T-helper 2 cell (primary cell): Measurements from ENCODE around the gene IGLL1.
A peak's percentile ranks its signal among the peaks of the same experiment; 100 is the strongest.
"Not testable (repeated sequence)": the region's sequence is repeated elsewhere in the genome, so short reads cannot be mapped to it uniquely, and the experiment has no call there.

Experiments
- DNase-seq, 5 experiments: peaks; one replicate each; pipeline versions ENCODE4 v3.0.0 to v3.0.0-alpha.2; 2012 to 2022
- total RNA-seq, 2 donors: gene quantifications; one replicate each; lab custom pipeline; 2026; lab: John Stamatoyannopoulos, UW

Gene IGLL1
- total RNA-seq, result 0 to 0.13 reads per million in 2 donors

GRCh38 chr22:23579870-23580575 lies at the start of gene IGLL1:
IGLL1 (minus strand) TSS chr22:23580290; CDS start chr22:23580190, 100 bp downstream.
- no peak for DNase-seq

DNA sequence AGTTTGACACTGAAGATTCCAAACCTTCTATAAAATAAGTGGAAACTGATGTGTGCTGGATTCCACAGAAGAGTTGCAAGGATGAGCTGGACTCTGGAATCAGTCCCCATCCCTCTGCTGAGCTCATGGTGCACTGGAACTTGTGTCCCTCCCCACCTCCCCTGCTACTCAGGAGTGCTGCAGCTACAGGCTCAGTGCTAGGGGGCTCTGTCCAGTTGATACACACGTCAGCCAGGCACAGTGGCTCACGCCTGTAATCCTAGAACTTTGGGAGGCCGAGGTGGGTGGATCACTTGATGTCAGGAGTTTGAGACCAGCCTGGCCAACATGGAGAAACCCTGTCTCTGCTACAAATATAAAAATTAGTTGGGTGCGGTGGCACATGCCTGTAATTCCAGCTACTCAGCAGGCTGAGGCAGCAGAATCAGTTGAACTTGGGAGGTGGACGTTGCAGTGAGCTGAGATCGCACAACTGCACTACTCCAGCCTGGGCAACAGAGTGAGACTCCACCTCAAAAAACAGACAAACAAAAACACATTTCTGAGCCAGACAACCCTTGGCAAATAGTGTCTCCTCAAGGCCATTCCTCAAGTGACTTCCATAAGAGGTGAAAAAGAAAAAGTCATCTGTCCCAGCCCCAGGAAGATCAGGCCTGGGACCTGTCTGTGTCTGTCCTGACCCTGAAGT lies 48.1 kb upstream of the IGLL1 start:
- not testable (repeated sequence) for DNase-seq

- peak in 4 of 5 experiments; percentile 24 to 72 (median 46) for DNase-seq
Measured at GRCh38 chr22:23627401-23628055, 47.4 kb upstream of the IGLL1 start.

DNA sequence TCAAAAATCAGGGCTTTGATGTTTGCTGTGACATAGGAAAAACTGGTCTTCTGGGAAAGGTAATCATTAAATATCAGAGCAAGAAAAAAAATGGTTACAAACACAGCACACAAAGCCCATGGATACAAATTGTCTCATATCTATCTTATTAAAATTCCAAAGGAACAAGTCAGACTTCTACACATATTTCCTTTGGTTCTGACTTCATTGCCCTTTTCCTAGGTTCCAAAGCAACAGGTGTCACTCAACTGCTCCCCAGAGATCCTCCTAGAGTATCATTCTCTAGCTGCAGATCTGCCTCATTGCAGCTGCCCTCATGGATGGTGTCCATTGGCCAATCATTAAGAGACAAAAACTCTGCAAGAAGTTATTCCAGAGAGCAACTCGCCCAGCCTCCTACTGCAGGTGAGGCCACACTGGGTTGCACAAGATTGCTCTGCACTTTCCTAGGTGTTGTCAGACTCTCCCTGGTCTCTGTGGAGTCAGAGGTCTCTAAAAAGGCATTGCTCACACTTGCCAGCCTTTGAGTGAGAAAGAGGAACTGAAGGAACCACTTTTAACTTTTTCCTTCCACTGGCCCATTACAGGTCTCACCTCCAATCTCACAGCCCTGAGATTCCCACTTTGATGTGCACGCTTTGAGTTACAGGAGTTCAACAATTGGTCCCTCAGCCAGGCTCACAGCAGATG lies 46.3 kb upstream of the IGLL1 start:
- DNase-seq, result no peak

DNA sequence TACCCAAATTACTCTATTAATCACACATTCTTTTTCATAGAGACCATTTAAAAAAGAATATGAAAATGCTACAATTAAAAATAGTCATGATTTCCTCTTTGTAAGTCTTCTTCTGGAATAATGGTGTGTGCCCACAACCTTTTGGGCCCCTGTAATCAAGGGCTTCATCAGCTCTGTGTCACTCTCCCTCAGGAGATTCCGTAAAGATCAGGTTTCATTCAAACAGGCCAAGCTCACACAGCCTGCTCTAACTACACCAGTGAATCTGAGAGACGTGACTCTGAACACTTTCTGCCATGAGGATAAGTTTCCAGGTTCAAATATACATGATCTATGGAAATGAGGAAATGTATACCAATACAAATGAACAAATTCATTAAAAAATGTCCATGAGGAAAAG lies 42.5 kb upstream of the IGLL1 start:
- no peak for DNase-seq

DNA sequence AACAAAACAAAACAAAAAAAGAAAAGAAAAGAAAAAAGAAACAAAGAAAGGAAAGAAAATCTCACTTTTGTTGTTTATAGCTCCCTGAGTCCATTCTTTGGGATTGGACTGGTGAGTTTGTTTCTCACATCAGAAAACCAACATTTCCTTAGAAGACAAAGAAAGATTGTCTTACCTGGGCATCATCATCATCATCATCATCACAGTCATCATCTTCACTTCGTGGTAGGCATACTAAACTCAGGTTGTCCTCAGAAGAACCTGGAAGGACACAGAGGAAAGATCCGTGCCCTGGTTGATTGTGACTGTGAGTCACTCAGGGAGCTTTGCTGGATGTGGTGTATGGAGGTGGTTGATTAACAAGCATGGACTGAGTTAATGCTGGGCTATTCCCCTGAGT lies 41.8 kb upstream of the IGLL1 start:
- DNase-seq, result not testable (repeated sequence)

DNA sequence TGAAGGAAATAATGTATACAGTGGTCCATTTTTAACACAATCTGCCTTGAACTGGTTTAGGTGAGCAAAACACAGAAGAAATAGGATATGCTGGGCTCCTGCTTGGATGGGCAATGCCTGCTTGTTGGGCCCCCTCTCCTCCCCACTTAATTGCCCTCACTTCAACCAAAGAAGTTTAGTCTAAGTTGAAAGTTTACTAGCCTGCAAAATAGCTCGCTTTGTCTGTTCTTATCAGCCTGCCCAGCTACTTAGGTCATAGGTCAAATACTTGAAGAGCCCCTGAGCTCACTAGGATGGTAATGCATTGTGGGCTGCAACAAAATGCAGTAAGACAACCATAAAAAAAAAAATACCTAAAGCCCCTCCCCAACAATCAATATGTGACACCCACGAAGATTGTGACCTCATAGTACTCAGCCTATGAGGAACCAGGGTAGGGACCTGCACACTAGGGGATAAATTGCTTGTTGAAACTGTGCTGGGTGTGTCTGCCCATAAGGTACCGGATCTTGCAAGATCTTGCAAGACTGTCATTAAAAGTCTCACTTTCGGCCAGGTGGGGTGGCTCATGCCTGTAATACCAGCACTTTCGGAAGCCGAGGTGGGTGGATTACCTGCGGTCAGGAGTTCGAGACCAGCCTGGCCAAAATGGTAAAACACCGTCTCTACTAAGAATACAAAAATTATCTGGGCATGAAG lies 41.1 kb upstream of the IGLL1 start:
- DNase-seq, result no peak

DNA sequence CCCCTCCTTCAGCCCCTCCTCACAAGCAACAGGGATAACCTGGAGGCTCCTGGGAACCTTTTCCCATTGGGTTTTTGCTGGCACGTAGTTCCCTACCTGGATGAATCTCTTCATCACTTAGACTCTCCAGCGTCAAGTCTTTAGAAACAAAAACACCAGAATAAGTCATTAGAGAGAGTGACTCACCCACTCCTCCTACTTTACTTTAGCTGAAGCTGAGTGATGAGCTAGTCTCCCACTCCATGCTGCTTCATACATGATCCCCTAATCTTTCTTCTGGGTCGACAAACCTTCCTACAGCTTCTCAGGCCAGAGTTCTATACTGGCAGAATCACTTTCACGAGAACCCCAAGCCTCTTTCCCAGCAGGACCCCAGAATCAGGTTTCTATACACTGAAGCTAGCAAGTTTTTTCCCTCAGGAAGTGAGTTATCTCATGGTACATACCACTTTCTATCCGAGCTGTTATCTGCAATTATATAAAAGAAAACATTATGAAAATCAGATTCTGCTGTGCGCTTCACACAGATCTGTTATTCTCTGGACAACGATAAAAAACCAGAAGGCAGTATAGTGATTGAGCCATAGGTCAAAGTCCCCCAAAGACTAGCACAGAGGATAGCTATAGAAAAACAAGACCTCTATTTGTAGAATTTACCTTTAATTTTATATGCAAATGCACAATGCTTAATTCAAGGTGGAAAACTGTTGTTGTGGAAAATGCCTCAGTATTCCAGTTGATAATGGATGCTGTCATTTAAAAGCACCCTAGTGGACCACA lies 33.3 kb upstream of the IGLL1 start:
- DNase-seq, result no peak

GRCh38 chr22:23609983-23610781 lies 30.1 kb upstream of the IGLL1 start:
- peak in 1 of 5 experiments; percentile 12 for DNase-seq

DNA sequence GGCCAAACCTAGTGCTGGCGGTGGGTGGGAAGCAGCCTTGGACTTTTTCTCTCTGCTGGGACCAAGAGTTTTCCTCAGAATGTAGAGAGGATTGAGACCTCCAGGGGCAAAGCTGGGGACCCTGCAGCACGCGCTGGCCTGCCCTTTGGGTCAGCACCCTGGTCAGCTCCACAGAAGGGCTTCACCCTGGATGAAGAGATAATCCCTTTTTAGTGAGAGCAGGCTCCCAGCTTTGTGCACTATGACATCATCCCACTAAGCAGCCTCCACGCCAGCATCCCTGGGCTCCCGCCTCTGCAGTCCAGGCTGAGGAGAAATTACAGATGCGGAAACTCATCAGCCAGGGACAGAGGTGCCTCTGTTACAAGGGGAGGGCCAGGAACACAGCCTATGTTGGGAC lies 28.5 kb upstream of the IGLL1 start:
- DNase-seq, result no peak

GRCh38 chr22:23606204-23607131 lies 26.4 kb upstream of the IGLL1 start:
- DNase-seq, result no peak

GRCh38 chr22:23604939-23605712 lies 25.0 kb upstream of the IGLL1 start:
- no peak for DNase-seq

- no peak for DNase-seq
Measured at GRCh38 chr22:23603266-23603665, 23.2 kb upstream of the IGLL1 start.

GRCh38 chr22:23598805-23599518 lies 18.9 kb upstream of the IGLL1 start:
- no peak for DNase-seq

- not testable (repeated sequence) for DNase-seq
Measured at GRCh38 chr22:23597576-23598268, 17.6 kb upstream of the IGLL1 start.

- DNase-seq, result not testable (repeated sequence)
Measured at GRCh38 chr22:23595904-23596303, 15.8 kb upstream of the IGLL1 start.

DNA sequence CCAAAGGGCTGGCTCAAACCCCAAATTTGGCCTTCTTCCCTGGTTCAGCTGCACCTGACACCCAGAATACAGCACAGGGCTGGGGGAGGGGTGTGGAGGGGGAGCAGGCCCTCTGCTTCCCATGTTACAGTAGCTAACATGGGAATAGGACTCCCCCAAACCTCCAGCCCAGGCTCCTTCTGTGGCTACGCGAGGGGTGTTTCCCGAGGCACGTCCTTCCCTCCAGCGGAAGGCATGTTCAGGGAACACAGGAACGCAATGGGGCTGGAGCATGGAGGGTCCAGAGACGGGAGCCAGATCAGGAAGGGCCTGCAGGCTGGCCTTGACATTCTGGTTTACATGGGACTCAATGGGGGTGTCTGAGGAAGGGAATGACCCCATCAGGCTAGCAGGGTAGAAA lies 11.8 kb upstream of the IGLL1 start:
- no peak for DNase-seq
